PFSK-1 (cell line): Measurements from ENCODE around the gene KIAA1328.

Experiments
- FOXP2 ChIP-seq: optimal IDR thresholded peaks from 2 replicates; pipeline ENCODE3; 2011; ENCODE audit warnings: borderline replicate concordance, control low read depth, inconsistent platforms; ENCODE audit not compliant: insufficient read depth; ENCODE audit errors: extremely low read length, extremely low read depth
- POLR2AphosphoS5 ChIP-seq: IDR thresholded peaks from 2 replicates; pipeline ENCODE4 v1.6.1; 2012; ENCODE audit warnings: low read depth, mild to moderate bottlenecking, control low read depth, low read length, moderate library complexity
- REST ChIP-seq, 2 experiments: IDR thresholded peaks; 2 replicates each; pipeline versions ENCODE4 v1.6.1 to v1.8.0; 2011 to 2012; ENCODE audit warnings: low read depth in 2 of 2, low read length in 2 of 2, control low read depth in 1 of 2, inconsistent platforms in 1 of 2, mild to moderate bottlenecking in 1 of 2, moderate library complexity in 1 of 2; ENCODE audit not compliant: insufficient read depth in 1 of 2
- SIN3A ChIP-seq: IDR thresholded peaks from 2 replicates; pipeline ENCODE4 v1.6.1; 2012; ENCODE audit warnings: mild to moderate bottlenecking, low read length, moderate library complexity, borderline replicate concordance; ENCODE audit not compliant: insufficient read depth
- TAF1 ChIP-seq: IDR thresholded peaks from 2 replicates; pipeline ENCODE4 v1.6.1; 2012; ENCODE audit warnings: low read length, control low read depth, borderline replicate concordance; ENCODE audit not compliant: insufficient read depth

Gene KIAA1328

GRCh38 chr18:37006742-37007141 is 177.8 kb downstream of the KIAA1328 start:
- TF ChIP-seq REST (IDR thresholded peaks at IDR 0.05; ENCODE audit: insufficient read depth in 1 of 2, low read depth in 2 of 2, low read length in 2 of 2), result no peak
- no peak for TF ChIP-seq POLR2AphosphoS5
- TF ChIP-seq TAF1, result no peak
- no peak for TF ChIP-seq FOXP2
- no peak for TF ChIP-seq SIN3A

- TF ChIP-seq TAF1 (no peak), SIN3A (no peak), FOXP2 (no peak), POLR2AphosphoS5 (no peak), REST (IDR thresholded peaks at IDR 0.05; ENCODE audit: insufficient read depth in 1 of 2, low read depth in 2 of 2, low read length in 2 of 2) (no peak)
Measured at GRCh38 chr18:37012452-37012851, 183.5 kb downstream of the KIAA1328 start.

GRCh38 chr18:37019157-37019827 is 190.4 kb downstream of the KIAA1328 start:
- TF ChIP-seq POLR2AphosphoS5, result no peak
- no peak for TF ChIP-seq TAF1
- TF ChIP-seq SIN3A, result no peak
- no peak for TF ChIP-seq REST (IDR thresholded peaks at IDR 0.05; ENCODE audit: insufficient read depth in 1 of 2, low read depth in 2 of 2, low read length in 2 of 2)
- no peak for TF ChIP-seq FOXP2

- TF ChIP-seq SIN3A, result no peak
- TF ChIP-seq TAF1, result no peak
- TF ChIP-seq FOXP2, result no peak
- TF ChIP-seq POLR2AphosphoS5, result no peak
- TF ChIP-seq REST (IDR thresholded peaks at IDR 0.05; ENCODE audit: insufficient read depth in 1 of 2, low read depth in 2 of 2, low read length in 2 of 2), result no peak
Measured at GRCh38 chr18:37033419-37033818, 204.5 kb downstream of the KIAA1328 start.

GRCh38 chr18:37042381-37042780 is 213.5 kb downstream of the KIAA1328 start:
- no peak for TF ChIP-seq SIN3A
- no peak for TF ChIP-seq REST (IDR thresholded peaks at IDR 0.05; ENCODE audit: insufficient read depth in 1 of 2, low read depth in 2 of 2, low read length in 2 of 2)
- no peak for TF ChIP-seq TAF1
